ENCODE measurements around the gene ACAP2. TPM values are rescaled to one million over a fixed set of nuclear protein-coding genes. Genes with fewer than 3 reads are reported as not detected.
"Not testable (repeated sequence)": the region's sequence is repeated elsewhere in the genome, so short reads cannot be mapped to it uniquely, and the experiment has no call there.

ACAP2 gene
- total RNA-seq (10 to 100 TPM; 72.3 to 78.2 TPM), polyA plus RNA-seq (ENCODE audit: insufficient read depth, low read depth, low replicate concordance) (31.6 TPM)
- long read RNA-seq, donor 1, full-length matches to known transcripts = 3 of 9 reads
- long read RNA-seq, donor 1, partial matches to known transcripts = 6 of 9 reads
- long read RNA-seq, donor 1, other reads (novel, unspliced or antisense) = 0 of 9 reads
- long read RNA-seq, donor 2, full-length matches to known transcripts = 1 of 1 reads
- long read RNA-seq, donor 2, partial matches to known transcripts = 0 of 1 reads
- long read RNA-seq, donor 2, other reads (novel, unspliced or antisense) = 0 of 1 reads

- H3K27ac ChIP-seq = peak within 1 kb of the TSS; percentile 94 to 97
- peak within 1 kb of the TSS; percentile 82 to 99 for H3K4me3 ChIP-seq
- no peaks in the 10 kb centered on the region for H3K9me3 ChIP-seq
- H3K27me3 ChIP-seq = no peaks in the 10 kb centered on the region
- peak; percentile 96 for TF ChIP-seq POLR2A (IDR thresholded peaks at IDR 0.05)
- no peak for TF ChIP-seq CTCF (IDR thresholded peaks at IDR 0.05)
- WGBS, 2 donors = 0% methylated on average over 1 to 91 of the region's 106 CpGs
- intact Hi-C loops (cut with DNase I; ENCODE audit: low total_unique reads) = no loop called here
- DNase-seq = peak; percentile 100
- peaks cover 19% of the 10 kb centered on the region for H3K4me1 ChIP-seq
- H3K36me3 ChIP-seq (ENCODE audit: low read depth, missing control alignments) = no peaks in the 10 kb centered on the region
These were observed at the start of gene ACAP2 for GRCh38 chr3:195442573-195443390. Gene ACAP2 (minus strand): TSS chr3:195443020. CDS start chr3:195442847, 173 bp downstream.

GRCh38 chr3:195475614-195476013 lies 32.8 kb upstream of the ACAP2 start:
- no peak for DNase-seq
- no peaks in the 10 kb centered on the region for H3K9me3 ChIP-seq
- peaks cover 3% of the 10 kb centered on the region for H3K4me1 ChIP-seq
- TF ChIP-seq POLR2A (IDR thresholded peaks at IDR 0.05) = no peak
- TF ChIP-seq CTCF (IDR thresholded peaks at IDR 0.05) = no peak
- intact Hi-C loops (cut with DNase I; ENCODE audit: low total_unique reads) = no loop called here
- no peak overlapping the region for H3K4me3 ChIP-seq
- H3K27me3 ChIP-seq = no peaks in the 10 kb centered on the region
- WGBS, 2 donors = 91 to 92% methylated on average over 3 of the region's 3 CpGs
- no peaks in the 10 kb centered on the region for H3K36me3 ChIP-seq (ENCODE audit: low read depth, missing control alignments)
- H3K27ac ChIP-seq = no peak overlapping the region

GRCh38 chr3:195475116-195475515 lies 32.3 kb upstream of the ACAP2 start:
- not testable (repeated sequence) for DNase-seq
- WGBS, 2 donors = 46 to 84% methylated on average over 6 to 8 of the region's 8 CpGs

DNA sequence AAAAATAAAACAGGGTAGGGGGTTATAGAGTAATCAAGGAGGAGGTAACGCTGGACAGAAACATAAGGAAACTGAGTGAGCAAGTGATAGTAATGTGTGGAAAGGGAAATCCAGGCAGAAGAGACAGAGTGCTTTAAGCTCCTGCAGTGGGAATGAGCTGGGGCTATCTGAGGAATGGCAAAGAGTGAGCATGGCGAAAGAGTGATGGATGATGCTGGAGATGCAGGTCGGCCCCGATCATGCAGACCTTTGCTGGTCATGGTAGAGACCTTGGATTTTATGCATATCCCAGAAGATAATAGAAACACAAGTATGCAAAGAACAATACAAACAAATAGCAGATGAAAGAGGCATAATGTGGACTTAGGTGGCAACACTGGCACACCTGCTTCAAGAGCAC lies 26.0 kb upstream of the ACAP2 start:
- WGBS, 2 donors = 91 to 94% methylated on average over 4 of the region's 4 CpGs
- intact Hi-C loops (cut with DNase I; ENCODE audit: low total_unique reads) = no loop called here
- TF ChIP-seq POLR2A (IDR thresholded peaks at IDR 0.05) (no peak), CTCF (IDR thresholded peaks at IDR 0.05) (no peak)

More at GRCh38 chr3:195475116-195475515, 32.3 kb upstream of the ACAP2 start:
- H3K27me3 ChIP-seq; H3K36me3 ChIP-seq (ENCODE audit: low read depth, missing control alignments); H3K4me3 ChIP-seq; H3K27ac ChIP-seq; H3K4me1 ChIP-seq; H3K9me3 ChIP-seq; intact Hi-C loops (cut with DNase I; ENCODE audit: low total_unique reads): not testable (repeated sequence)

GRCh38 chr3:195468391-195468776 lies 25.6 kb upstream of the ACAP2 start:
- H3K4me3 ChIP-seq = no peak overlapping the region
- no peaks in the 10 kb centered on the region for H3K27me3 ChIP-seq
- no peaks in the 10 kb centered on the region for H3K36me3 ChIP-seq (ENCODE audit: low read depth, missing control alignments)
- H3K9me3 ChIP-seq = no peaks in the 10 kb centered on the region
- H3K27ac ChIP-seq = no peak overlapping the region
- DNase-seq = no peak
- intact Hi-C loops (cut with DNase I; ENCODE audit: low total_unique reads) = no loop called here
- WGBS, 2 donors = 69 to 77% methylated on average over 4 of the region's 4 CpGs
- peaks cover 3% of the 10 kb centered on the region for H3K4me1 ChIP-seq
- TF ChIP-seq POLR2A (IDR thresholded peaks at IDR 0.05) = no peak
- no peak for TF ChIP-seq CTCF (IDR thresholded peaks at IDR 0.05)

More for the DNA sequence above, 26.0 kb upstream of the ACAP2 start:
- no peaks in the 10 kb centered on the region for H3K36me3 ChIP-seq (ENCODE audit: low read depth, missing control alignments)
- no peak for DNase-seq
- H3K27ac ChIP-seq = no peak overlapping the region
- H3K4me3 ChIP-seq = no peak overlapping the region
- H3K9me3 ChIP-seq = no peaks in the 10 kb centered on the region
- peaks cover 3% of the 10 kb centered on the region for H3K4me1 ChIP-seq
- H3K27me3 ChIP-seq = no peaks in the 10 kb centered on the region

Data from testis (tissue), 5 donors.